NCI-H1417 (cell line): Measurements from ENCODE around the gene PDE1A.

ENCODE experiments used
- DNase-seq, 3 experiments: peaks; one replicate each; lab custom pipeline; 2025; lab: John Stamatoyannopoulos, UW

The PDE1A gene

GRCh38 chr2:182426918-182427240 is at the start of gene PDE1A:
PDE1A (minus strand) TSS chr2:182427036.
- no peak for DNase-seq

GRCh38 chr2:182473635-182474034 is 46.8 kb upstream of the PDE1A start:
- no peak for DNase-seq

- no peak for DNase-seq
These were observed 36.9 kb upstream of the PDE1A start for GRCh38 chr2:182463760-182464159.

GRCh38 chr2:182456784-182457183 is 29.9 kb upstream of the PDE1A start:
- DNase-seq, result no peak

GRCh38 chr2:182452456-182452990 is 25.7 kb upstream of the PDE1A start:
- DNase-seq, result no peak

GRCh38 chr2:182448371-182448770 is 21.5 kb upstream of the PDE1A start:
- no peak for DNase-seq

GRCh38 chr2:182447863-182448262 is 21.0 kb upstream of the PDE1A start:
- DNase-seq, result no peak

GRCh38 chr2:182447163-182447562 is 20.3 kb upstream of the PDE1A start:
- DNase-seq, result no peak

GRCh38 chr2:182446087-182446486 is 19.3 kb upstream of the PDE1A start:
- no peak for DNase-seq

- no peak for DNase-seq
These were observed 18.6 kb upstream of the PDE1A start for GRCh38 chr2:182445391-182445965.

- no peak for DNase-seq
These were observed 18.0 kb upstream of the PDE1A start for GRCh38 chr2:182444806-182445205.

GRCh38 chr2:182444170-182444569 is 17.3 kb upstream of the PDE1A start:
- DNase-seq, result no peak

- DNase-seq, result no peak
These were observed 9.4 kb upstream of the PDE1A start for GRCh38 chr2:182436252-182436651.

- no peak for DNase-seq
These were observed 8.9 kb upstream of the PDE1A start for GRCh38 chr2:182435754-182436153.

- no peak for DNase-seq
These were observed 5.2 kb upstream of the PDE1A start for GRCh38 chr2:182432051-182432450.

- DNase-seq, result no peak
These were observed 1.6 kb upstream of the PDE1A start for GRCh38 chr2:182428476-182428875.

GRCh38 chr2:182426082-182426917 is 536 bp downstream of the PDE1A start:
- no peak for DNase-seq

- no peak for DNase-seq
These were observed 4.0 kb downstream of the PDE1A start for GRCh38 chr2:182422864-182423263.

GRCh38 chr2:182420669-182421068 is 6.2 kb downstream of the PDE1A start:
- DNase-seq, result no peak

GRCh38 chr2:182416861-182417260 is 10.0 kb downstream of the PDE1A start:
- no peak for DNase-seq

- no peak for DNase-seq
These were observed 10.6 kb downstream of the PDE1A start for GRCh38 chr2:182416191-182416590.

GRCh38 chr2:182415771-182416170 is 11.1 kb downstream of the PDE1A start:
- no peak for DNase-seq

GRCh38 chr2:182412858-182413257 is 14.0 kb downstream of the PDE1A start:
- no peak for DNase-seq

GRCh38 chr2:182410120-182410519 is 16.7 kb downstream of the PDE1A start:
- no peak for DNase-seq
